ENCODE results near the gene FRMD8. TPM values are rescaled to one million over a fixed set of nuclear protein-coding genes. Genes with fewer than 3 reads are reported as not detected.

Gene FRMD8
- total RNA-seq, 6 experiments from 2014 or later: 7.7 to 17.1 (median 14.3) TPM

DNA sequence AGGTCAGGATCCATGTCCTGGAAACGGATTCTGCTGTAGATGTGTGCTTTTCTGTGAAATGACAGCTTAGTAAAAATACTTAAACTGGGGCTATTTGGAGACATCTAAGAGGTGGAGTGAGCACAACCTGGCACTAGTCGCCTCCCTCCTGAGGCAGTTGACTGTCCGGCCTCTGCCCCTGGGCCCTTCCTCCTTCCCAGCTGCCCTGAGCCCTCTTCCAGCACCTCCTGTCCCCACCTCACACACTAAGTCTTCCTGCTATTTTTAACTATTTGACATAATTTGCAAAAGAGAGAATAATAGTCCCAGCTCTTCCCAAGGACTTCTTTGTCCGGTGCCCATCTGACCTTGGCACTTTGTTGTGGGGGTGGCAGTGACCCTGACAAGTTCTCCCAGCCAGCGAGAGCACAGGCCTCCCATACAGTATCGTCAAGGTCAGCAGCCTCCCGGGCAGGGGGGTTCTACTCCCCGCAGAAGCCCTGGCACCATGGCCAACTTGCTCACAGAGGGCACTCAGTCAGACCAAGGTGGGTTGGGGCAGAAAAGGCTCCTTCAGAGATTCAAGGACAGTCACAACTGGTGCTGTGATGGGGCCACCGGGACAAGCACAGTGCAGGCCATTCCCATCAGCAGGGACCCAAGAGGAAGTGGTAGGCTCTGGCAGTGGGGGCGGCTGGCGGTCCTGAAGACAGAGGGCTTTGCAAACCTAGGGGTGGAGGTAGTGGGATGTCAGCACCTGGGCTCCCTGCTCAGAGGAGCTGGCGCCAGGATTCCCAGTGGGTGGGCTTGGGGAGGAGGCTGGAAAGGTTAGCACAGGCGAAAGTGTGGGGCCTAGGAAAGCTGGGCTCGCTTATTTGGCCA, 30.6 kb downstream of the FRMD8 start:
- intact Hi-C loops (cut with DNase I): loop anchor here (10.0 kb wide), 1 partner anchor 52 kb away; no protein-coding TSS in a partner anchor
- H3K4me1 ChIP-seq: peaks cover 0 to 44% (median 16%) of the 10 kb centered on the region in 4 donors
- H3K9me3 ChIP-seq: no peaks in the 10 kb centered on the region
- ATAC-seq: no peak
- peaks cover 0 to 3% (median 0%) of the 10 kb centered on the region in 4 donors for H3K36me3 ChIP-seq
- 9% methylated on average over 12 of the region's 14 CpGs for WGBS (ENCODE audit: insufficient coverage, low coverage, low lambda C conversion rate, missing lambda C conversion rate)
- TF ChIP-seq POLR2A (IDR thresholded peaks at IDR 0.05): no peak
- TF ChIP-seq, protein P1, sequence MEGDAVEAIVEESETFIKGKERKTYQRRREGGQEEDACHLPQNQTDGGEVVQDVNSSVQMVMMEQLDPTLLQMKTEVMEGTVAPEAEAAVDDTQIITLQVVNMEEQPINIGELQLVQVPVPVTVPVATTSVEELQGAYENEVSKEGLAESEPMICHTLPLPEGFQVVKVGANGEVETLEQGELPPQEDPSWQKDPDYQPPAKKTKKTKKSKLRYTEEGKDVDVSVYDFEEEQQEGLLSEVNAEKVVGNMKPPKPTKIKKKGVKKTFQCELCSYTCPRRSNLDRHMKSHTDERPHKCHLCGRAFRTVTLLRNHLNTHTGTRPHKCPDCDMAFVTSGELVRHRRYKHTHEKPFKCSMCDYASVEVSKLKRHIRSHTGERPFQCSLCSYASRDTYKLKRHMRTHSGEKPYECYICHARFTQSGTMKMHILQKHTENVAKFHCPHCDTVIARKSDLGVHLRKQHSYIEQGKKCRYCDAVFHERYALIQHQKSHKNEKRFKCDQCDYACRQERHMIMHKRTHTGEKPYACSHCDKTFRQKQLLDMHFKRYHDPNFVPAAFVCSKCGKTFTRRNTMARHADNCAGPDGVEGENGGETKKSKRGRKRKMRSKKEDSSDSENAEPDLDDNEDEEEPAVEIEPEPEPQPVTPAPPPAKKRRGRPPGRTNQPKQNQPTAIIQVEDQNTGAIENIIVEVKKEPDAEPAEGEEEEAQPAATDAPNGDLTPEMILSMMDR (IDR thresholded peaks at IDR 0.05): no peak
- H3K27me3 ChIP-seq: no peaks in the 10 kb centered on the region
- peak overlapping the region; percentile 20 to 87 (median 32) for H3K4me3 ChIP-seq
- peak; percentile 59 to 75 (median 68) for DNase-seq
- H3K27ac ChIP-seq: peak overlapping the region; percentile 97 to 100 (median 100)

DNA sequence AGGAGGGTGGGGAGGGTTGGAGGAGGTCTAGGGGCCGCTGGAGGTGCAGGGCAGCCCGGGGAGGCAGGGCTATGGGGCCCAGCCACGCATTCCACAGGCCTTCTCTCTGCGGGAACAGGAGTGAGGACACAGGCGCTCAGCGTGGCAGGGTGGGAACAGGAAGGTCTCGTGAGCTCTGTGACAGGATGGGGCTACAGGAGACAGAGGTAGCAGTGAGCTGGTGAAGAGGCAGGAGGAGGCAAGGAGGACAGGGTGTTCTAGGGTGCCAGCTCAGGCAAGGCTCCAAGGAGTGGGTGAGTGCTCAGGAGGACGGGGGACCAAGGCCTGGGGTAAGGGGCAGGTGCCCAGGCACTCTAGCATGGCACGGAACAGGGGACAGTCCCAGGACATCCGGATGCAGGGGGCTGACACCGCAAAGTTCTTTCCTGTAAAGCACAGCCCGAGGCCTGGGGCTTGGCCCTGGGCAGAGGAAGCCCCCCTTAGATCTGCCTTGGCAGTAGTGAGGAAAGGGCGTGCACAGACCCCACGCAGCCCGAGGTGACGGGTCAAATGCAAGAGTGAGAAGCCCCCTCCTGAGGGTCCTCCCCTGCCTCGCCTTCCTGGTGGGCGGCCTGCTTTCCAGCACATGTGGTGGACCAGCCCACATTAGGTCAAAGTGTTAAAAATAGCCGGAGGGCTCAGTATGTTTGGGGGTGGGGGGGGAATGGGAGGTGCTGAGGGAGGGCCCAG, 31.4 kb downstream of the FRMD8 start:
- TF ChIP-seq, protein P1 (IDR thresholded peaks at IDR 0.05): no peak
- peak; percentile 21 for TF ChIP-seq POLR2A (IDR thresholded peaks at IDR 0.05)
- Histone ChIP-seq H3K27ac (peak overlapping the region; percentile 97 to 100 (median 100)), H3K4me3 (peak overlapping the region; percentile 20 to 87 (median 32)), H3K36me3 (peaks cover 0 to 3% (median 0%) of the 10 kb centered on the region in 4 donors), H3K4me1 (peaks cover 0 to 44% (median 16%) of the 10 kb centered on the region in 4 donors), H3K27me3 (no peaks in the 10 kb centered on the region), H3K9me3 (no peaks in the 10 kb centered on the region)
- WGBS (ENCODE audit: insufficient coverage, low coverage, low lambda C conversion rate, missing lambda C conversion rate): 2% methylated on average over 8 of the region's 19 CpGs
- DNase-seq (peak; percentile 74 to 79 (median 75)), ATAC-seq (no peak)
- intact Hi-C loops (cut with DNase I): loop anchor here (10.0 kb wide), 1 partner anchor 53 kb away; no protein-coding TSS in a partner anchor

DNA sequence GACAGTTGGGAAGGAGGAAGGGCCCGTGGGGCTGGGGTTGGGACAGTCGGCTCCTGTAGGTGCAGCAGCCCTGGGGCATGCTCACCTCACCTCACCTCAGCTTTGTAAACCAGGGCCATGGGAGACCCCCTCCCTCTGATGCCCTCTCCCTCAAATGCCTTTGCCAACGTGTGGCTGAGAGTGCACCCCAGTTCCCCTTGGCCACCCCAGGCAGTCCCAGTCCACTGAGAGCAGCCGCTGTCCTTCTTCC, 31.9 kb downstream of the FRMD8 start:
- H3K4me1 ChIP-seq: peaks cover 0 to 44% (median 16%) of the 10 kb centered on the region in 4 donors
- H3K4me3 ChIP-seq: peak overlapping the region in 1 of 3 donors; percentile 87

More for the DNA sequence above, 31.9 kb downstream of the FRMD8 start:
- intact Hi-C loops (cut with DNase I): loop anchor here (10.0 kb wide), 1 partner anchor 54 kb away; no protein-coding TSS in a partner anchor
- Histone ChIP-seq H3K27ac (peak overlapping the region; percentile 97 to 100 (median 100)), H3K27me3 (no peaks in the 10 kb centered on the region), H3K9me3 (no peaks in the 10 kb centered on the region), H3K36me3 (peaks cover 0 to 3% (median 0%) of the 10 kb centered on the region in 4 donors)
- ATAC-seq (peak; percentile 1 to 20 (median 4)), DNase-seq (no peak)
- 0% methylated on average over 1 of the region's 4 CpGs for WGBS (ENCODE audit: insufficient coverage, low coverage, low lambda C conversion rate, missing lambda C conversion rate)
- TF ChIP-seq, protein P1 (IDR thresholded peaks at IDR 0.05): no peak
